Dedifferentiated amniotic fluid mesenchymal stem cell (primary cell): ENCODE results near the gene NRIP3.
A peak's percentile ranks its signal among the peaks of the same experiment; 100 is the strongest.
"Not testable (repeated sequence)": the region's sequence is repeated elsewhere in the genome, so short reads cannot be mapped to it uniquely, and the experiment has no call there.

Source experiments
- DNase-seq: peaks from one replicate; pipeline ENCODE4 v3.0.0-alpha.2; 2016; ENCODE audit errors: extremely low spot score

NRIP3 gene

GRCh38 chr11:9016916-9017642, 13.3 kb upstream of the NRIP3 start:
- no peak for DNase-seq

GRCh38 chr11:9015677-9016076, 11.9 kb upstream of the NRIP3 start:
- DNase-seq, result peak; percentile 54

DNA sequence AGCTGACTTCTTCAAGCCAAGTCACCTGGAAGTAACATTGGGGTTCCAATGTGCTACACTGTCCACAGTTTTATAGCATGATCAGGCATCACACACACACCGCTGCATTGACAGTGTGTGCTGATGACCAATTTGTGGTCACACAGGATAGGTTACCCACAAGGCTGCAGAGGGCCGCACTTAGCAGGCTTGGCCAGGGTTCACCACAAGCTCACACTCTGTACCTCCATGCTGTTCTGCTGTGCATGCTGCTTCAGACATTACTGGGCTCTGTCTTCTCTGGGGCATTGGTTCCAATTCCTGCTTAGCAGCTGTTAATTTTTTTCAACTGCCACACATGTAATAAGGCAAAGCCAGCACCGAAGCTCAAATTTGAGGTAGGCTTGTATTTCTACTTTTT, 11.0 kb upstream of the NRIP3 start:
- DNase-seq, result no peak

GRCh38 chr11:9013373-9013772, 9.6 kb upstream of the NRIP3 start:
- DNase-seq, result no peak

DNA sequence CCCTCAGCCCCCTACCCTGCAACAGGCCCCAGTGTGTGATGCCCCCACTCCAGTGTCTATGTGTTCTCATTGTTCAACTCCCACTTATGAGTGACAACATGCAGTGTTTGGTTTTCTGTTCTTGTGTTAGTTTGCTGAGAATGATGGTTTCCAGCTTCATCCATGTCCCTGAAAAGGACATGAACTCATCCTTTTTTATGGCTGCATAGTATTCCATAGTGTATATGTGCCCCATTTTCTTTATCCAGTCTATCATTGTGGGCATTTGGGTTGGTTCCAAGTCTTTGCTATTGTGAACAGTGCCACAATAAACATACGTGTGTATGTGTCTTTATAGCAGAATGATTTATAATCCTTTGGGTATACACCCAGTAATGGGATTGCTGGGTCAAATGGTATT, 5.7 kb upstream of the NRIP3 start:
- not testable (repeated sequence) for DNase-seq

- DNase-seq, result no peak
These were observed 4.9 kb upstream of the NRIP3 start for GRCh38 chr11:9008661-9009060.

DNA sequence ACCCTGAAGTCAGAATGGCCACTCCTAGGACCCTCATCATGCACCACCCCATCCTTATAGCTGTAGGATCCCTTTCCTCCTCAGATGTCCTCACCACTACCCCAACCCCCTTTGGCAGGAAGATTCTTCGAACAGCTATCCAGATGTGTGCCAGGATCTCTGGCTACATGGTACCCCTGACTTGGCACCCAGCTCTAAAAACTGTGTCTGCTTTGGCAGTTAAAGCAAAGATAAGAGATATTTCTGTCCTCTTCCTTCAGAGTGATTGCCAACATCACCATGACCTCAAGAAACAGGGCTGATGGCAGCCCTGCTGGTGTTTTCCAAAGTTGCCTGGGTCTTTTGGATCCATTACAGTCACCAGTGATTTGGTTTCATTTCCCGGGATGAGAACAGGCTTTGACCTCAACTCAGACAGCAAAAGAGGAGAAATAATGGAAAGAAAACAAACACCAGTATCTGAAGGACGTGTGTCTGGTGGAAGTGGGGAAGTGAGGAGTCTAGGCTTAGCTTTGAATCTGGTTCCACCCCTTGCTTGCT, 4.3 kb upstream of the NRIP3 start:
- DNase-seq, result no peak

GRCh38 chr11:9005087-9005486, 1.3 kb upstream of the NRIP3 start:
- no peak for DNase-seq

DNA sequence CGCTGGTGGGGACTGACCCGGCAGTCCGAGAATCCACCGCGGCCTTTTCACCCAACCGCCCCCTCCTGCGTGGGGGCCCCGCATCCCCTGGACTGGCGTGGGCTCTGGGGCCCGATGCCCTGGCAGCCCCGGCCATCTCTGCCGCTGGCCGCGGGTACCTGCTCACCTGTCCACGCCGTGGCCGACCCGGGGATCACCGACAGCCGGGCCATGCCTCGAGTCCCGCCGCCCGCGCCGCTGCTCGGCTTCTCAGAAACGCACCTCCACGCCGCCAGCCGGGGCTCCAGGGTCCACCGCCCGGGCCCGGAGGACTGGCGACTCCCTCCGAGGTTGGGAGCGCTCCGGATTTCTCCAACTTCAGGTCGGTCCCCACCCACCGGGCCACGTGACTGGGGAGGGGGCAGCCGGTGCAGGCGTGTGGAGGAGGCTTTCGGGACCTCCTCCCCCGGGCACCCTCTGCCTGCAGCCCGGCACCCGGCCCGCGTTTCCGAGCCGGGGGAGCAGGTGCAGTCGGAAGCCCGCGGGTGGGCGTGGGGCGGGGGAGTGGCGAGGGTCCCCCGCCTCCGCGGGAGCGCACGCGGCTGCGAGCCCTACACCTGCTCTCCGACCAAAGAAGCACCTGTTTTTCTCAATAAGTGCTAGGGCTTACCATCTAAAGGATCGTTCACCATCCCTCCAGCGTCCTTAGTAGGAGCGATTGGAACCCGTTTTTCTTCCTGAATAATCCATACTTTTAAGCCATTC, 554 bp upstream of the NRIP3 start:
- no peak for DNase-seq

- DNase-seq, result no peak
These were observed 755 bp downstream of the NRIP3 start for GRCh38 chr11:9002920-9003572.

DNA sequence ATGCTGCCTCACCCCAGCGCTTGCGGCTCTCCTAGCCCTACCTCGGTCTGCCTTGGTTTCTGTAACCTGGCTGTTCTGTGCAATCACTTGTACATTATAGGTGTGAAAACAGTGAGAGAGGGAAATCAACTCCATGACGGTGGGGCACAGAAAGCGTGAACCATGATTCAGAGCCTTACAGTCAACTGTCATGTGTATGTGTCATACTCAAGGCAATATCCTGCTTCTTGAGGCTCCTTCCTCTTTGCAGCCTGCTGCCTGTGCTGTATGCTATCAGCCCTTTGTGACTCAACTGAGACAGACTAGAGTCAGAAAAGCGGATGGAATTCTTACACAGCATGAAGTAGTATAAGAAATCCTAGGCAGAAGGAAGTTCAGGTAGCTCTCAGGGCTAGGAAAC, 2.1 kb downstream of the NRIP3 start:
- DNase-seq, result peak; percentile 43

DNA sequence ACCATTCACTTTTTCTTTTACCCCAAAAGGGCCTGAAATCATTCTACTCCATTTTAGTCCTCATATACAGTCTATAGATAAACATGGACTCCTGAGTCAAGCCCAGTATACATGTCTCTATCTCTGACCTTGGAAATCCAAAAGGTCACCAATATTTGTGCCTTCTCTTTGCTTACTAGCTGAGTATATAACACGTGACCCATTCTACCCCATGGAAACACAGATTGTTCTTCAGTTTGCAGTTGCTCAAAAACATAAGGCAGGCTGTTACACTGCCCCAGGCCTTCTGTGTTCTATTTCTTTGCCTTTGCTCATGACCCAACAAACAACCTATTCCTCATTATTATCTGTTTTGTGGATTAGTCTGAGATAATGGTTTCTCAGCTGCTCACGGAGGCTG, 5.8 kb downstream of the NRIP3 start:
- no peak for DNase-seq

DNA sequence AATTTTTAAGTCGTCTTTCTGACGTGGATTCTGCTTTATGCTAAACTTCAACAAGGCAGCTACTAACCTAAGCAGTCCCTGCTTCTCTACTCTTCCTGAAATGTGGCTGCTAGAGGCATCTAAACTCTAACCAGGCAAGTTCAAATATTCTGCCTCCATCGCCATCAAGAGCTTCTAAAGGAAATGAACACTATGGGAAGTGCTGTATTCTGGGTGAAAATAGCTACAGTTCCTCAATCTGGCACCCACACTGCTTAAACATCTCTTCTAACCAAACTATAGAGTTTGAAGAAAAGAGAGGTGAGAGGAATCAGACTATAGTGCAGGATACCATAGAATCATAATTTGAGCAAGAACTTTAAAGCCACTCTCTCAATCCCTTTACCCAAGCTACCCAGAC, 6.3 kb downstream of the NRIP3 start:
- no peak for DNase-seq

DNA sequence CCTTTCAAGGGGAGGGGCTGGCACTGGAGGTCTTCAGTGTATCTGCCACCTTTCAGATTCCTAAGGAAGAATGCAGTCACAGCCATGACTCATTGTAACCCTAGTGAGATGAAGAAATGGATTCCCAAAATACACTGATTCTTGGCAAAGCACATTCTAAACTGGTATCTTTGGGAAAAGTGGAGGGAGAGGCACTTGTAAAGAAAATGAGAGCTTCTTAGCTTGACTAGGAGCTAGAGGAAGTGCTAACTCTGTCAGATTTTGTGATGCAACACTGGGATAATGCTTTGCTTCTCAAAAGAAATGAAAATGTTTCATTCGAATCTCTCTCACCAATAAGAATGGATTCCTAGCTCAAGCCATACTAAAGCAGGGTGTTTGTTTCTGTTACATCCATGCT, 14.3 kb downstream of the NRIP3 start:
- peak; percentile 37 for DNase-seq

GRCh38 chr11:8988329-8989234, 15.2 kb downstream of the NRIP3 start:
- peak; percentile 30 for DNase-seq

DNA sequence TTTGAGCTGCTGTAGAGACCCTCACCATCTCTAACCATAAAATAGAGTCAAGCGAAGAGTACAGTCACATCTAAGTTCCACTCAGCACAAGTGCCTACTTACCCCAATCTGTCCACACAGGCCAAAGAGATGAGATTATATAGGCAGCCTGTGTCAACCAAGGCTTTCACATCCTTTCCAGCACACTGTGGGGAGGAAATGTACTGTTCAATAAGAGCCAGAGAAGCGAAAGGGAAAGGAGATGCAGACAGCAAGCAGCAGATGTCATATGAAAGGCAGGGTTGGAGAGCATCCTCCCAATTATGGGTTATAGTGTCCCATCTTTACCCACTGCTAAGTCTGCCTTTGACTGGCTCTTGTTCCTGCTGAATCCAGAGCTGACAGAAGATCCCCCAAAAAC, 16.4 kb downstream of the NRIP3 start:
- DNase-seq, result no peak

DNA sequence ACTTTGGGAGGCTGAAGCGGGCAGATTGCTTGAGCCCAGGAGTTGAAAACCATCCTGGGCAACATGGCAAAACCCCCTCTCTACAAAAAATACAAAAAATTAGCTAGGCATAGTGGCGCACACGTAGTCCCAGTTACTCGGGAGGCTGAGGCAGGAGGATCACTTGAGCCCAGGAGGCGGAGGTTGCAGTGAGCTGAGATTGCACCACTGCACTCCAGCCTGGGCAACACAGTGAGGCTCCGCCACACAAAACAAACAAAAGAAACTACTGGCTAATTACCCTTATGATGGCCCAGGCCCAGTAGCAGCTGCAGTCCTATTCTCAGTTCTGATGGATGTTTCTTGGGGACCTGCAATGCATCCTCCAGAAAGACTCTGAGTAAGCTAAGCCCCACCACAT, 17.0 kb downstream of the NRIP3 start:
- DNase-seq, result not testable (repeated sequence)

GRCh38 chr11:8985462-8985861, 18.3 kb downstream of the NRIP3 start:
- no peak for DNase-seq

DNA sequence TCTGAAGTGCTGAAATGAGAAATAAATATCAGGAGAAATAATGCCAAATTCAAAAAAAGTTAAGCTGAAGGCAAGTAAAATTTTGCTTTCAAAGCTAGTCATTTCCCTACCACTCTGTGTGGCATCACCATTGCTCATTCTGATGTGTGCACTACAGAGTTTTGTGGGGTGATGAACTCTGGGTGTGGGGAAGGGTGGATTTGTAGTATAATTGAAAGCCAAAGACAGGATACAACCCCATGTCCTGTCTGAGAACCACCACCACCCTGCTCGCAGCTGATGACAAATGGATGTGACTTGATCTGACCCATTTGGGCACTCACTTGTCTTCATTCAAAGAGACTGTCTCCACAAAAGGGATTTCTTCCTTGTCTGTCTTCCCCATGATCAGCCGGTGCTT, 20.2 kb downstream of the NRIP3 start:
- no peak for DNase-seq

DNA sequence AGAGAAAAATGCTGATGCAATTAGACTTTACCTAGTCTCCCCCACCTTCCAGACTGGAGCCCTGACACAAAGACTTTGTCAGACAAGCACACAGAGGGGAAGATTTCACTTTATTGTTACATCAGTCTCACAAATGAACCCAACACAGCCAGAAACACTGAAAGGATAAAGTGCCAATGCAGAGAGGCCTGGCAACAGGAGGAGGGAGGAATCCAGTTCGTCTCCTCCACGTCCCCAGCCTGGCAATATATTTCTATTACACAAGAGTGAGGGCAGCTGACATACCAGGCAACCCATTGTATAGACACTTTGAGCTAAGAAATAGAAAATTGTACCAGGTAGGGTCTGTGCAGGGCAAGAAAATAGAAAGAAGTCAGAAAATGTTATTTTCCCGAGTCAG, 23.3 kb downstream of the NRIP3 start:
- no peak for DNase-seq

- DNase-seq, result not testable (repeated sequence)
These were observed 24.4 kb downstream of the NRIP3 start for GRCh38 chr11:8979365-8979764.

DNA sequence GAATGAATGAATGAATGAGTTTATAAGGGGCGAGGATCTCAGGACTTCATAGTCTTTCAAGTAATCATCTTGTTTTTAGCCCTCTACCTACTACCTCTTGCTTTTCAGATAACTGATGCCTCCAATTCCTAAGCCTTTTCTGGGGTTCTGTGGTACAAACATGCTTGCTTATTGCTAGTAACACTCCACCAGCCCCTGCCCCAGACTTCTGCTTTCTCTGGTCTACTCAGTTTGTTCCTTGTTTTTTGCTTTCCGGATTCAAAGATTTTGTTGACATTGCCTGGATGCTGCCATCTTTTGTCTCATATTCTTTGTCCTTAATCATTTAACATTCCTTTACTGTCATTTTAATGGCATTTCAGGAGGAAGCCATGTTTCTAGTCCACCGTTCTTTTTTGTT, 30.7 kb downstream of the NRIP3 start:
- no peak for DNase-seq
